Body of pancreas (tissue), 4 donors: Measurements from ENCODE around the gene KIF6.

ENCODE experiments used
- CTCF ChIP-seq, 7 experiments: fragments of 450-650 bp in 4 of 7; fragments of 200-600 bp in 3 of 7; sonication (generic) in 3 of 7; IDR thresholded peaks; one replicate each; pipeline ENCODE4 v1.5.1; 2016 to 2019; ENCODE audit warnings: antibody characterized with exemption in 7 of 7
- POLR2A ChIP-seq, 3 donors: fragments of 450-650 bp; IDR thresholded peaks; one replicate each; pipeline ENCODE4 v1.6.1; 2016; ENCODE audit warnings: antibody characterized with exemption in 3 of 3, mild to moderate bottlenecking in 2 of 3

- no peak for TF ChIP-seq CTCF (IDR thresholded peaks at IDR 0.05)
- no peak for TF ChIP-seq POLR2A (IDR thresholded peaks at IDR 0.05)
Observed at GRCh38 chr6:39314273-39314795, 410.9 kb downstream of the KIF6 start, which contains the start of gene KCNK17.
